Jurkat, Clone E6-1 (cell line): ENCODE results near the gene OXER1. TPM values are rescaled to one million over a fixed set of nuclear protein-coding genes. Genes with fewer than 3 reads are reported as not detected.

ENCODE experiments used
- DNase-seq: peaks from one replicate; pipeline ENCODE4 v3.0.0-alpha.2; 2011; ENCODE audit warnings: low read depth, low spot score
- H3K4me3 ChIP-seq: 2 replicates; pipeline ENCODE4 v1.5.1; 2011; ENCODE audit warnings: mild to moderate bottlenecking, low read length, control low read depth, moderate library complexity
- polyA plus RNA-seq: library from polyadenylated mRNA; unstranded; fragments of >200 nt; gene quantifications from one replicate; pipeline ENCODE4 v1.2.1, GENCODE V29; 2012; ENCODE audit warnings: missing spikeins; ENCODE audit not compliant: insufficient read length, insufficient read depth

The OXER1 gene
- not detected for polyA plus RNA-seq

DNA sequence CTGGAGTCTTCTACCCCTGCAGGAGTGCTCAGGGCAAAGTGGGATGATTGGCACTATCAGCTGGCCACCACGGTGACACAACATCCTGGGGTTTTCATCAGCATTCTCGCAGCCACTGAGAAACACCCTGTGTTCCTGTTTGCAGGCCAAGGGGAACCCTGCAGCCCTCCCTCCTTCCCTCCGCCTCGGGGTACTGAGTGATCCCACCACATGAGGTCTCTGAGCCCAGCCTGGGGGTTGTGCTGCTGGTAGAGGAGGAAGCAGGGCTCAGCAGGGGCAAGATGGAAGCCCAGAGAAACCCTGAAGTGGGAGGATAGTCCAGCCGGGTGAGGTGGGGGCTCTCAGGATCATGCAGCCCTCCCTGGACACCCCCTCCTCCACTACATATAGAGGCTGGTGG lies at the start of gene OXER1:
Gene OXER1, minus strand, starts transcription at position 40 of the 400 bp plus-strand sequence. CDS start 73 bp downstream, outside the sequence.
- DNase-seq, result no peak

DNA sequence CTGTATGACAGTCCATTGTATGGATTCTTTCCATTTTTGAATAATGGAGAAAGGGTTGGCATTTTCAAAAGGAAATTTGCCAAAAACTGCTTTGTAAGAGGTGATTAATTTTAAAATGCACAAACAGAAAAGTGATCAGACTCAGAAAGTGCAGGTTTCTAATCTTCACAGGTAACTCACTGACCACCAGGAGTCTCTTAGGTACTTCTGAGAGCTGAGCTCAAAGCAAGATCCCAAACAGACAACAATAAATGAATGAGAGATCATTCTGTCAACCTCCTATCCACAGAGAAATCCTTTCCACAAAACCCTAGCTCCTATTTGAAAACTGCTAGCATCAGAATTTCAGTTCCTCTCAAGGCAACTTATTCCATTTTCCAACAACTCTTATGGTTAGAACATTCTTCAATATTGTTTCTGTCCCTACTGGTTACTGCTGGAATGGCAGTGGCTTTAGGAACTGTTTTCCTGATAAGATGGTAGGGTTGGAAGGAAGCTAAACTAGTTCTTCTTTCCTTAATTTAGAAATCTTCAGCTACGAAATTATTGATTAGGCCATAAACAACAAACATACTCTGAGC lies 49.1 kb upstream of the OXER1 start:
- no peak overlapping the region for H3K4me3 ChIP-seq
- no peak for DNase-seq

More for the DNA sequence above, at the start of gene OXER1:
- no peak within 1 kb of the TSS for H3K4me3 ChIP-seq

DNA sequence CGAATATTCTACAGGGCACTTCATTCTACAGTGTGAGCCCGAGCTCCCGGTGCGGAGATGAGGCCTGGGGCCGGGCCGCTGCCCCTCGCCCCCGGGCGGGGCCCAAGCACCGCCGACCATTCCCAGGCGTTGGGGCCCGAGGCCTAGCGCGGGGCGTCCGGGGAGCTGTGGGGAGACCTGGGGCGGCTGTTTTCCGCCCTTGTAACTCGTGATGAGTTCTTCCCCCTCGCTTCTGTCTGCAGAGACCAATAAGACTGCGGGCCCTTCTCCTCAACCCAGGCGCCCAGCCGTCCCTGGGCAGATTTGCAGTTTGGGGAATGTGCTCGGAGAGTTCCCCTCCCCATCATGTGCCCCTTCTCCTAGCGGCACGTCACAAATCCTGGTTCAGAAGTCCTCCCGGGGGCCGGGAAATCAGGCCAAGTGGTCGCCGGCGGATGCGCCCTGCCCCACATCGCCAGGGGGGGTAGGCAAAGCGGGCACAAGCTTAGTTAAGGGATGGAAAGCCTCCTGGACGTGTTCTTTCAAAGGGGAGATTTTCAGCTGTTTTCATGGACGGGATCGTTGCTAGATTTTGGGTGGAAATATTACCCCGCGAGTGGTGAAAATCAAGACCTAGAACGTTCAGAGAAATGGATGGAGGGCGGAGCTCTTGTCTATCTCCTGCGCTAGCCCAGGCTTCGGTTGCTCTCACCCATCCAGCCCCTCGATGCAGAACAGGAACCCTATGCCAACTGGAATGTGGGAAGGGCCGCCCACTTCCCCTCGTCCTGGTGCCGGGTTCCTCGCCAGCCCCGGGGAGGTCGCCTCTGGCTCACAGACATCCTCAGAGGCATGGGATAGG lies 47.3 kb upstream of the OXER1 start:
- no peak for DNase-seq
- H3K4me3 ChIP-seq, result peak overlapping the region; percentile 48

- DNase-seq, result peak; percentile 84
- H3K4me3 ChIP-seq, result peak overlapping the region; percentile 48
Measured at GRCh38 chr2:42810121-42810970, 46.4 kb upstream of the OXER1 start.

DNA sequence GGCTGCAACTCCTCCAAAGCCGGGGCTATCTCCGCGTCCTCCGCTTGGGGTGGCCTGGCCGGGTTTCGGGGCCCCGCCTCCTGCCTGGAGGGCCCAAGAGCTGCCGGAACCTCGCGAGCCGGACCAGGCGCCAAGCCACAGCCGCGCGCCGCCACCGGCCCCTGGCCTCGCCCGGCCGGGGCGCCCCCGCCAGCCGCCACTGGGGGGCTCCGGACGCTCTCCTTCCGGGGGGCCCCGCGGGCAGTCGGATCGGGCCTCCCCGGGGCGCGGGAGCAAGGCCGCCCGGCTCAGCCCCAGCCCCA lies 45.8 kb upstream of the OXER1 start:
- no peak for DNase-seq
- peak overlapping the region; percentile 47 for H3K4me3 ChIP-seq

DNA sequence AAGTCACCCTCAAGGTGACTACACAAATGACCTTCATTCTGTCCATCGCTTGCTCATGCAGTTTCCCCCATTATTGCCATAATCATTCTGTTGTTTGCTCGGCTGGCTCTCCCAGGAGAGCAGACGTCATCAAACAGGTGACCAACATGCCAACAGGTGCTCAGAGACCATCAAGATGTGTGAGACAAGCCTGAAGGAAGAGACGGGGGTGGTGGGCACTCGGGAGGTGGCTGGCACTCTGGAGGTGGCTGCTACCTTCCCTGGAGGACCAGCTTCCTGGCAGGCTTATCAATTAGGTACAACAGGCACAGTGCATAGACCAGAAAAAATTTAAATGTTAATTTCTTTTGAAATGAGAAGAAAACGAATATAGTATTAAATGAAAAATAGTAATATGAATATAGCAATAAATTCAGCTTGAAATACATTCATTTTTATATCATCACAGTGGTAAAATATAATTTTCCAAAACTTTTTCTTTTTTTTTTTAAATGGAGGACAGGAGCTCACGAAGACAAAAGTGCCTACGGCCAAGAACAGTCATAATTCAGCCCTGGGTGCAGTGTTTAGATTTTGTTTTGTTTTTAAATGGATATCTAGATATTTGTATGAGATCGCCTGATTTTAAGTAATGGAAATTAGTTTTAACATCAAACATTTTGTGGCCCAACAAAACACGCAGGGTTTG lies 45.3 kb upstream of the OXER1 start:
- peak overlapping the region; percentile 47 for H3K4me3 ChIP-seq
- DNase-seq, result no peak

- no peak overlapping the region for H3K4me3 ChIP-seq
- no peak for DNase-seq
Measured at GRCh38 chr2:42808301-42808700, 44.4 kb upstream of the OXER1 start.

DNA sequence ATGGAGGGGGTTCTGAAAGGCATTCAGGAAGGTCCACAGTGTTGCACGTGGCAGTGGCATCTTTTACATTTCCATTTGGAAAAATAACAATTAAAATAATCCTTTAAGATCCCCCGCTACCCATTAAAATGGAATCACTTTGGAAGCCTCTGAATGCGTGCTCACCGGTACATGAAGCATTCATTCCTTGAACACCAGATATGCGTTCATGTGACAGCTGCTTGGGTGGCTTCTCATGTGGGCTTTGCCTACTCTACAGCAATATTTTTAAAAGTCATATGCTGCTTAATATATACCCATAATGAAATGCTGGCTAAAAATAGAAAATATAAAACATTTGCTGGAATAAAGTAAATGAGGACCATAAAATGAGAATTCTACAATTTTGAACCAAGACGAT lies 42.9 kb upstream of the OXER1 start:
- DNase-seq, result no peak
- H3K4me3 ChIP-seq, result no peak overlapping the region

GRCh38 chr2:42804891-42805290 lies 41.0 kb upstream of the OXER1 start:
- DNase-seq, result no peak
- H3K4me3 ChIP-seq, result no peak overlapping the region

- no peak overlapping the region for H3K4me3 ChIP-seq
- DNase-seq, result no peak
Measured at GRCh38 chr2:42804338-42804737, 40.4 kb upstream of the OXER1 start.

- DNase-seq, result no peak
- H3K4me3 ChIP-seq, result no peak overlapping the region
Measured at GRCh38 chr2:42802150-42802549, 38.2 kb upstream of the OXER1 start.

DNA sequence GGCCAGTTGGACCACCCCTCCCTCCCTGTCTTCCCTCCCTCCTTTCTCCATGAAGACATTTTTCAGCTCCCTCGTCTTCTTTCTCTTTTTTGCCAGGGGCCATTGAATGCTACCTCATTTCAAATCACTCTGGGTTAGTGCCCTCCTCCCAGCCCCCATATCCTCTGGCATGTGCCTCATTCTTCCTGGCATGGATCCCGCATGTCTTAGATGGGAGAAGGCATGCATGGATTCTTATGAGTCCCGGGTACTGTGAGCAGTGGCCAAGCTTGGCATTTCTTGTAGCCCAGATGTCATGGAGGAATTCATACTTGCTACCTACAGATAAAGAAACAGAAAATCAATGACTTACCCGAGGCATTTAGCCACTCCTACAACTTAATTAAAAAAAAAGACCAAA lies 37.4 kb upstream of the OXER1 start:
- no peak for DNase-seq
- H3K4me3 ChIP-seq, result no peak overlapping the region

DNA sequence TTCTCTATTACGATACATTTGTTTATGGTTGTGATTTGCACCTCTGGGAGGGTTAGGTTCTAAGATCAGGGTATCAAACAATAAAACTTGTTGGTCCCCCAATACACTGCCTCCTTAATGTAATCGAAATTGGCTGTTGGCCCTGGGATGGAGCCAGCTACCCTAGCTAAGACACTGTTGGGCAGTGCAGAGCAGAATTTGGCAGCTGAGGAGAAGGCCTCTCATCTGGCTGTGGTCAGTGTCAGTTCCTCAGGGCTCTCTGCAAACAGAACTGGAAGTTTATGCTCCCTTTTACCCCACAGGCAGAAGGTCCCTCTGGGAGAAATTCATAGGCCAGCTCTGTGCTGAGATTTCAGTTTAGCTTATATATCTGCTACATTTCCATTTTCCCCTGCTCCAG lies 37.0 kb upstream of the OXER1 start:
- no peak overlapping the region for H3K4me3 ChIP-seq
- no peak for DNase-seq

GRCh38 chr2:42800461-42800962 lies 36.6 kb upstream of the OXER1 start:
- H3K4me3 ChIP-seq, result no peak overlapping the region
- DNase-seq, result peak; percentile 44

GRCh38 chr2:42799881-42800280 lies 35.9 kb upstream of the OXER1 start:
- no peak overlapping the region for H3K4me3 ChIP-seq
- no peak for DNase-seq

GRCh38 chr2:42797281-42797680 lies 33.3 kb upstream of the OXER1 start:
- DNase-seq, result no peak
- no peak overlapping the region for H3K4me3 ChIP-seq

- DNase-seq, result no peak
- H3K4me3 ChIP-seq, result no peak overlapping the region
Measured at GRCh38 chr2:42796427-42797248, 32.7 kb upstream of the OXER1 start.

- DNase-seq, result no peak
- H3K4me3 ChIP-seq, result no peak overlapping the region
Measured at GRCh38 chr2:42795841-42796301, 31.9 kb upstream of the OXER1 start.
